Stomach (tissue), 9 donors: ENCODE data around the gene STK35. TPM values are rescaled to one million over a fixed set of nuclear protein-coding genes. Genes with fewer than 3 reads are reported as not detected.

Experiments used
- DNase-seq, 2 donors: peaks; one replicate each; pipeline versions ENCODE4 v3.0.0 to v3.0.0-alpha.2; 2013 to 2019
- H3K27ac ChIP-seq, 5 donors: fragments of 200-600 bp in 4 of 5; sonication (generic) in 4 of 5; one replicate each; pipeline ENCODE4 v1.5.1; 2013 to 2019; ENCODE audit warnings: mild to moderate bottlenecking in 1 of 5, moderate library complexity in 1 of 5
- H3K27me3 ChIP-seq, 3 donors: fragments of 200-600 bp; sonication (generic); one replicate each; pipeline ENCODE4 v1.5.1; 2017 to 2019; ENCODE audit warnings: mixed run types in 1 of 3
- H3K36me3 ChIP-seq, 4 donors: fragments of 200-600 bp; sonication (generic); 1 replicate in 3 of 4; 2 replicates in 1 of 4; pipeline ENCODE4 v1.5.1; 2016 to 2019
- H3K4me1 ChIP-seq, 4 donors: fragments of 200-600 bp; sonication (generic); one replicate each; pipeline ENCODE4 v1.5.1; 2016 to 2019
- H3K4me3 ChIP-seq, 4 donors: fragments of 200-600 bp; sonication (generic) in 3 of 4; one replicate each; pipeline ENCODE4 v1.5.1; 2016 to 2019; ENCODE audit warnings: mild to moderate bottlenecking in 1 of 4
- H3K9me3 ChIP-seq, 4 donors: fragments of 200-600 bp; sonication (generic); one replicate each; pipeline ENCODE4 v1.5.1; 2016 to 2019
- EP300 ChIP-seq: sonication (generic); formaldehyde crosslinking; IDR thresholded peaks from one replicate; pipeline ENCODE4 v1.6.1; 2017; ENCODE audit warnings: antibody characterized with exemption
- POLR2A ChIP-seq, 4 donors: fragments of 450-650 bp; IDR thresholded peaks; one replicate each; pipeline ENCODE4 v1.6.1; 2016; ENCODE audit warnings: antibody characterized with exemption in 4 of 4, control low read depth in 2 of 4, mild to moderate bottlenecking in 1 of 4, moderate library complexity in 1 of 4
- POLR2AphosphoS5 ChIP-seq, 3 donors: sonication (generic); formaldehyde crosslinking; IDR thresholded peaks; one replicate each; pipeline ENCODE4 v1.6.1; 2016; ENCODE audit warnings: antibody characterized with exemption in 3 of 3
- WGBS, 5 donors: extraction: QIAGEN DNeasy Blood & Tissue Kit in 3 of 5; methylation state at CpG; one replicate each; pipeline versions ENCODE4 v1.1.5 to v1.1.7; 2013 to 2018; 5-methylcytosine and 5-hydroxymethylcytosine counted together
- intact Hi-C: fragments of 100-400 bp; cut with DNase I; formaldehyde crosslinking; loops from one replicate; pipeline ENCODE4 v1.15.1; 2023; ENCODE audit warnings: low total_unique reads
- polyA plus RNA-seq, 3 donors: library from polyadenylated mRNA; stranded (reverse); fragments of 200-250 nt; gene quantifications; one replicate each; pipeline ENCODE4 v1.2.3, GENCODE V29; 2013
- total RNA-seq, 5 donors: library from RNA; depleted of rRNA; stranded (reverse); fragments of >200 nt; gene quantifications; one replicate each; pipeline versions ENCODE4 v1.1.0 to v1.2.3, GENCODE V29; 2014 to 2016
- TF ChIP-seq, protein P1 (sequence below), 7 experiments: fragments of 450-650 bp in 4 of 7; fragments of 200-600 bp in 3 of 7; sonication (generic) in 3 of 7; IDR thresholded peaks; one replicate each; pipeline ENCODE4 v1.5.1; 2016 to 2019; ENCODE audit warnings: antibody characterized with exemption in 7 of 7, control low read depth in 2 of 7, mild to moderate bottlenecking in 1 of 7
- donor health status: healthy with polysubstance abuse.
- donor health status: Bipolar disorder and iron deficiency.
- donor health status: healthy.

Gene STK35
- total and polyA plus RNA-seq, 8 donors, result 4.2 to 26.1 (median 9.1) TPM

DNA sequence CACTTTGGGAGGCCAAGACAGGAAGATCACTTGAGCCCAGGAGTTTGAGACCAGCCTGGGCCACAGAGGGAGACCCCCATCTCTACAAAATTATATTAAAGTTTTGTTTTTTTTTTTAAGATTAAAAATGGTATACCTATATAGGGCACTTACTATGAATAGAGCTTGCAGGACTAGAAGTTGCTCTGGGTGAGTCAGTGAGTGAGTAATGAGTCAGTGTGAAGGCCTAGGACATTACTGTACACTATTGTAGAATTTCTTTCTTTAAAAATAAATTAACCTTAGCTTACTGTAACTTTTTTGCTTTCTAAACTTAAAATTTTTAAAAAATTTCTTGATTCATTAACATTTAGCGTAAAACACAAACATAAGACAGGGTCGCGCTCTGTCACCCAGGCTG is 29.7 kb downstream of the STK35 start:
- DNase-seq, result no peak
- intact Hi-C loops, result no loop called here
- 93 to 100% (median 98%) methylated on average over 3 of the region's 3 CpGs for WGBS, 5 donors
- Histone ChIP-seq H3K9me3 (no peaks in the 10 kb centered on the region), H3K27ac (peak overlapping the region in 1 of 5 donors; percentile 70), H3K27me3 (no peaks in the 10 kb centered on the region), H3K4me3 (no peak overlapping the region), H3K4me1 (peaks cover 32 to 77% (median 55%) of the 10 kb centered on the region in 4 donors), H3K36me3 (peaks cover 0 to 8% (median 4%) of the 10 kb centered on the region in 4 donors)
- TF ChIP-seq EP300 (no peak), POLR2AphosphoS5 (IDR thresholded peaks at IDR 0.05) (no peak), POLR2A (IDR thresholded peaks at IDR 0.05) (no peak)
- TF ChIP-seq, protein P1, sequence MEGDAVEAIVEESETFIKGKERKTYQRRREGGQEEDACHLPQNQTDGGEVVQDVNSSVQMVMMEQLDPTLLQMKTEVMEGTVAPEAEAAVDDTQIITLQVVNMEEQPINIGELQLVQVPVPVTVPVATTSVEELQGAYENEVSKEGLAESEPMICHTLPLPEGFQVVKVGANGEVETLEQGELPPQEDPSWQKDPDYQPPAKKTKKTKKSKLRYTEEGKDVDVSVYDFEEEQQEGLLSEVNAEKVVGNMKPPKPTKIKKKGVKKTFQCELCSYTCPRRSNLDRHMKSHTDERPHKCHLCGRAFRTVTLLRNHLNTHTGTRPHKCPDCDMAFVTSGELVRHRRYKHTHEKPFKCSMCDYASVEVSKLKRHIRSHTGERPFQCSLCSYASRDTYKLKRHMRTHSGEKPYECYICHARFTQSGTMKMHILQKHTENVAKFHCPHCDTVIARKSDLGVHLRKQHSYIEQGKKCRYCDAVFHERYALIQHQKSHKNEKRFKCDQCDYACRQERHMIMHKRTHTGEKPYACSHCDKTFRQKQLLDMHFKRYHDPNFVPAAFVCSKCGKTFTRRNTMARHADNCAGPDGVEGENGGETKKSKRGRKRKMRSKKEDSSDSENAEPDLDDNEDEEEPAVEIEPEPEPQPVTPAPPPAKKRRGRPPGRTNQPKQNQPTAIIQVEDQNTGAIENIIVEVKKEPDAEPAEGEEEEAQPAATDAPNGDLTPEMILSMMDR (IDR thresholded peaks at IDR 0.05), result no peak

DNA sequence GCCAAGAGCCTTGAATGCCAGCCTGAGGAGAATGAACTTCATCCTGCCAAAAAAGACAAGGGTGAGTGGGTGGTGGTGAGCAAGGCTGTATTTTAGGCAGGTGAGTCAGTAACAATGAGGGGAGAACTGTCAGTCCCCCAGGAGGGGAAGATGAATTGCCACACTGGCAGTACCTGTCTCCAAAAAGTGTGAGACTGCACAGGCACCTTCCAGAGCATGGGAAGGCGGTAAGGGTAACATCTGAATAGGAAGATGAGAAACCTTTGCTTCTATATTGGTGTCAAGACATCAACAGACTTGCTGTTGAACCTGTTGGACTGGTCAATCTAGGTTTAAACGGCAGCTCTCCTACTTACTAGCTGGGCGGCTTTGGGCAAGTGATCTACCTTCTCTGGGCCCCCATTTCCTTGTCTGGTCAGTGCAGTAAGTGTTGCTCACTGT is 30.9 kb downstream of the STK35 start:
- Histone ChIP-seq H3K36me3 (peaks cover 0 to 8% (median 4%) of the 10 kb centered on the region in 4 donors), H3K4me1 (peaks cover 32 to 83% (median 55%) of the 10 kb centered on the region in 4 donors)
- 64 to 77% (median 71%) methylated on average over 3 of the region's 3 CpGs for WGBS, 5 donors

DNA sequence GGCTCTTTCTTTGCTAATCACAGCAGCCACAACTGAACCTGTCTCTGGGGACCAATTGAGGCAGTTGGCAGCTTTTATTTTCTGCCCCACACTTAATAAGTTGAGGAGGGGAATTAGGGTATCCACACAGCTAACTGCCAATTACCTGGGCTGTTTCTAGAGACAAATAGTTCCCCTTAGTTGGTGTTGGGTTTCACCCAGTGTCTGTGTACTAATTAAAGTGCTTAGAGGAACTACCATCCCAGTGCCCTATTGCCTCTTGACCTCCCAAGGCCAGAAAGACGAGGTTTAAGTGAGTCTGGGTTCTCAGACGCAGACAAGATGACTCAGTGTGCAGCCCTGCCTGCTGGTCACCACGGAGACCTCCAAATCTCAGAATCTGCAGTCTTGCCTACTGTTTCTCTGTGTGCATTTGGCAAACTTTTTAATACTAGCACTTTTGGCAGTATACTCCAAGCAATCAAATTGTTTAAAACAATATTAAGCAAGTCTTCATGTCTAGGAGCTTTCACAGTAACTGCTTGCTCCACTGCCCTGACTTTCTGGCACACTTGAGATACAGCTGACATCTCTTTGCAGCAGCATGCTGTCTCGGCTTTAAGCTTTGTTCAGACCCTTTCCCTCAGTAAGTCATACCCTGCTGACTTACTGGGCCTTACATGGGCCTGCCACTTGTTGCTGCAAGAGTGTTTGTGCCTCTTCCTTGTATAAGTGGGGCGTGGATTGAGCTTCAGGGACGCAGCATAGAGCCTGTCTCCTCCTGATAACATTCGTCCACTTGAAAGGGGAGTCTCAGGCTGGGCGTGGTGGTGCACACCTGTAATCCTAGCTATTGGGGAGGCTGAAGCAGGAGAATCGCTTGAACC is 31.9 kb downstream of the STK35 start:
- 63 to 76% (median 66%) methylated on average over 7 to 9 of the region's 9 CpGs for WGBS, 5 donors
- Histone ChIP-seq H3K27me3 (no peaks in the 10 kb centered on the region), H3K27ac (peak overlapping the region in 4 of 5 donors; percentile 47 to 70 (median 60)), H3K36me3 (peaks cover 0 to under 1% (median 0%) of the 10 kb centered on the region in 4 donors), H3K4me1 (peaks cover 32 to 88% (median 57%) of the 10 kb centered on the region in 4 donors), H3K4me3 (no peak overlapping the region), H3K9me3 (no peaks in the 10 kb centered on the region)
- intact Hi-C loops, result no loop called here
- TF ChIP-seq, protein P1 (IDR thresholded peaks at IDR 0.05), result no peak
- TF ChIP-seq POLR2A (IDR thresholded peaks at IDR 0.05) (no peak), POLR2AphosphoS5 (IDR thresholded peaks at IDR 0.05) (no peak), EP300 (no peak)
- DNase-seq, result peak in 1 of 2 donors; percentile 43

More for the DNA sequence above, 30.9 kb downstream of the STK35 start:
- no peaks in the 10 kb centered on the region for H3K27me3 ChIP-seq
- peak in 1 of 3 donors; percentile 16 for TF ChIP-seq POLR2AphosphoS5 (IDR thresholded peaks at IDR 0.05)
- TF ChIP-seq, protein P1 (IDR thresholded peaks at IDR 0.05), result no peak
- DNase-seq, result peak in 1 of 2 donors; percentile 44
- no peak overlapping the region for H3K4me3 ChIP-seq
- intact Hi-C loops, result no loop called here
- no peaks in the 10 kb centered on the region for H3K9me3 ChIP-seq
- H3K27ac ChIP-seq, result peak overlapping the region in 4 of 5 donors; percentile 47 to 70 (median 60)

DNA sequence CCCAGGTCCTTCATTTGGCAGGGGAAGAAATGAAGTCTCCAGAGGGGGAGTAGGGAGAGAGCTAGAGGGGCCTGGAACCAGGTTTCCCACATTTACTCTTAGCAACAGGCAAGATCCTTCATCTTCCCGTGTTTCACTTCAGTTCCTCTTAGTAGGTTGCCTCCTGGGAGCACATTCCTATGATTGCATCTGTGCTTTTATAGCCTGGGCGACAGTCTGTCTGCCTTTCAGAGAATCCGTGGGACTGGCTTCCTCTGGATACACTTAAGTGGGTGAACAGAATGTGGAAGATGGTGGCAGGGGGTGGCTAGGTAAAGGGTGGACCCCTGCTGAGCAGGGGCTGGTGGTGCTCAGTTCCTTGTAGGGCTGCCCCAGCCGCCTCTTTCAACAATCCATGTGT is 33.4 kb downstream of the STK35 start:
- TF ChIP-seq POLR2A (IDR thresholded peaks at IDR 0.05), result no peak
- TF ChIP-seq POLR2AphosphoS5 (IDR thresholded peaks at IDR 0.05), result no peak
- no peak for TF ChIP-seq EP300
- TF ChIP-seq, protein P1 (IDR thresholded peaks at IDR 0.05), result no peak
- no peak for DNase-seq
- peak overlapping the region in 1 of 5 donors; percentile 41 for H3K27ac ChIP-seq
- no peaks in the 10 kb centered on the region for H3K36me3 ChIP-seq
- intact Hi-C loops, result no loop called here
- WGBS, 5 donors, result 75 to 86% (median 83%) methylated on average over 4 of the region's 4 CpGs
- no peak overlapping the region for H3K4me3 ChIP-seq
- H3K4me1 ChIP-seq, result peaks cover 35 to 97% (median 62%) of the 10 kb centered on the region in 4 donors
- no peaks in the 10 kb centered on the region for H3K27me3 ChIP-seq
- no peaks in the 10 kb centered on the region for H3K9me3 ChIP-seq
